OCI-LY3 (cell line): Measurements from ENCODE around the gene SPATA2.
"Not testable (repeated sequence)": the region's sequence is repeated elsewhere in the genome, so short reads cannot be mapped to it uniquely, and the experiment has no call there.

Experiments
- CTCF ChIP-seq: fragments of 200-600, 300-600 bp; sonication (generic); IDR thresholded peaks from 2 replicates; pipeline ENCODE4 v1.5.1; 2014; ENCODE audit warnings: antibody characterized with exemption, low read length, low read depth
- EZH2phosphoT487 ChIP-seq: fragments of 200-600 bp; shearing (Covaris generic); IDR thresholded peaks from 2 replicates; pipeline ENCODE4 v1.6.1; 2018; ENCODE audit warnings: antibody characterized with exemption, mixed run types, low read depth

- not testable (repeated sequence) for TF ChIP-seq CTCF, EZH2phosphoT487
These were observed 19.7 kb downstream of the SPATA2 start for GRCh38 chr20:49895474-49896093.
